ENCODE results near the gene DDIT4. TPM values are rescaled to one million over a fixed set of nuclear protein-coding genes. Genes with fewer than 3 reads are reported as not detected.

The DDIT4 gene
- total and polyA plus RNA-seq, 2 experiments from 2014 or later = 144 to 188 TPM

DNA sequence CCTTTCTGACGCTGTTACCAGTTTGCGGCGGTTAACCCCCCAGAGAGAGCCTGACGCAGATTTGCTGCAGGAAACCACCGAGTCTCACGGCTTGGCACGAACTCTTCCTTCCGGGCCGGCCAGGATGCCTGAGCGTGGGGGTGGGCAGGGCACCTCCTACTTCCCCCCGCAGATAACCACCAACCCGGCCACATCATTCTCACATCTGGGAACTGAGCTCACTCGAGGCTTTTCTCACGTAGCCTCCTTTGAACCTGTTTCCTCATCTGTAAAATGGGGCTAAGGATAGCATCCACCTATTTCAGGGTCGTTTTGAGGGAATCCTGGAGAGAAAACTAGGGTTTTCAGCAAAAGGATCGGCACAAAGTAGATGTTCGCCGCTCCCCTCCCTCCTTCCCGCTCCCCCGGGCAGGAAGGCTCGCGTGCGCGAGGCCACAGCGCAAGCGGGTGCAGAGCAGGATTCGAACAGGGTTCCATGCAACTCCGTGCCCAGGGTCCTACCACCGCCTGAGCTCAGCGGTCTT, 23.6 kb downstream of the DDIT4 start:
- Histone ChIP-seq H3K27ac (peak overlapping the region; percentile 97), H3K27me3 (replicated peaks; ENCODE audit: insufficient read depth) (no peaks in the 10 kb centered on the region), H3K79me2 (ENCODE audit: insufficient read depth) (no peaks in the 10 kb centered on the region), H3K36me3 (ENCODE audit: low read depth) (no peaks in the 10 kb centered on the region), H3K4me2 (ENCODE audit: unreplicated experiment) (peak overlapping the region; percentile 84), H3K4me3 (peak overlapping the region; percentile 73), H3F3A (ENCODE audit: insufficient read depth) (peaks cover 28% of the 10 kb centered on the region; the same call in 1 of the 2 replicates), H3K4me1 (ENCODE audit: insufficient read depth) (peaks cover 14% of the 10 kb centered on the region), H3K9me2 (ENCODE audit: insufficient read depth) (no peaks in the 10 kb centered on the region), H3K9ac (peak overlapping the region; percentile 94), H4K20me1 (ENCODE audit: insufficient read depth) (no peaks in the 10 kb centered on the region), H3K9me3 (ENCODE audit: low read depth) (no peaks in the 10 kb centered on the region), H2AFZ (peak overlapping the region; percentile 32)
- peak; percentile 98 for DNase-seq
- in situ Hi-C loops (cut with MboI) = no loop called here
- WGBS, 2 experiments (ENCODE audit: low coverage in 1 of 2, low lambda C conversion rate in 2 of 2, missing lambda C conversion rate in 2 of 2) = 1 to 2% methylated on average over 28 to 30 of the region's 30 CpGs
- TF ChIP-seq EZH2phosphoT487 (IDR thresholded peaks at IDR 0.05; ENCODE audit: insufficient read depth, low read depth) (no peak), EZH2 (IDR thresholded peaks at IDR 0.05; ENCODE audit: insufficient read depth, poor library complexity, severe bottlenecking) (no peak)

DNA sequence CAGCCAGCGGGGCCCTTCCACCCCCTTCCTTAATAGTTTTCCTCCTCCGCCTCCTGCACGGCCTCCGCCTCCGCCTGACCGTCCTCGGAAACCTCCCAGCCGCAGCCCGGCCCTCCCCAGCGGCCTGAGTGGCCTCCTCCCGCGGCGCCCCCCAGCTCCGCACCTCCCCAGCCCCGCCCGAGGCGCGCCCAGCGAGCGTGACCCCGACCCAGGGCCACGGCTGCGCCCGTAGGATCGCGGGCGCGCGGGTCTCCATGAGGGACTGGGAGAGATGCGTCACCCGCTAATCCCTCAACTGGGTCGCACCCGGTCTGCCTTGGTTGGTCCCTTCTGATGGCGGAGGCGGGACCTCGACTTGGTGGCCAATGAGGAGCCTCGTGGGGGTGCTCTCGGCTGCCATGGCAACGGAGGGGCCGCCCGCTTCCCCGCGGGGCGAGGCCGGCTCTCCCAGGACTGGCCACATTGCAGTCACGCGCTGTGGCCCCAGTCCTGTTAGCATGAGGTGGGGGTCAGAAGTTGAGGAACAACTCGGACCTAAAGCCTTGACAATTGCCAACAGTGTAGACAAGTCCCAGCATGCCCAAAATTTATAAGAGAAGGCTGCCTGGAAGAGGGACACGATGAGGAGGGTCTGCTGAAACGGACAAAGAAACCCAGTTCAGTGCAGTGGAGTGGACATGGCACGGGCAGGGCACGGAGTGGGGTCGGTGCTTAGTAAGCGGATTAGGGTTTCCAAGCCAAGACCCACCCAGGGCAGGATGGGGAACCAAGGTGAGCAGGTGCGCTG, 24.3 kb downstream of the DDIT4 start:
- Histone ChIP-seq H3F3A (ENCODE audit: insufficient read depth) (peaks cover 28% of the 10 kb centered on the region; the same call in 1 of the 2 replicates), H3K4me1 (ENCODE audit: insufficient read depth) (peaks cover 14% of the 10 kb centered on the region), H2AFZ (peak overlapping the region; percentile 53), H3K9me3 (ENCODE audit: low read depth) (no peaks in the 10 kb centered on the region), H3K27me3 (replicated peaks; ENCODE audit: insufficient read depth) (no peaks in the 10 kb centered on the region), H3K9ac (peak overlapping the region; percentile 94), H3K79me2 (ENCODE audit: insufficient read depth) (no peaks in the 10 kb centered on the region), H3K27ac (peak overlapping the region; percentile 97), H3K4me2 (ENCODE audit: unreplicated experiment) (peak overlapping the region; percentile 84), H3K36me3 (ENCODE audit: low read depth) (no peaks in the 10 kb centered on the region), H3K4me3 (peak overlapping the region; percentile 73), H4K20me1 (ENCODE audit: insufficient read depth) (no peaks in the 10 kb centered on the region), H3K9me2 (ENCODE audit: insufficient read depth) (no peaks in the 10 kb centered on the region)
- TF ChIP-seq EZH2phosphoT487 (IDR thresholded peaks at IDR 0.05; ENCODE audit: insufficient read depth, low read depth) (no peak), EZH2 (IDR thresholded peaks at IDR 0.05; ENCODE audit: insufficient read depth, poor library complexity, severe bottlenecking) (no peak)
- WGBS, 2 experiments (ENCODE audit: low coverage in 1 of 2, low lambda C conversion rate in 2 of 2, missing lambda C conversion rate in 2 of 2) = 9 to 12% methylated on average over 40 to 55 of the region's 55 CpGs
- in situ Hi-C loops (cut with MboI) = no loop called here
- peak; percentile 100 for DNase-seq

DNA sequence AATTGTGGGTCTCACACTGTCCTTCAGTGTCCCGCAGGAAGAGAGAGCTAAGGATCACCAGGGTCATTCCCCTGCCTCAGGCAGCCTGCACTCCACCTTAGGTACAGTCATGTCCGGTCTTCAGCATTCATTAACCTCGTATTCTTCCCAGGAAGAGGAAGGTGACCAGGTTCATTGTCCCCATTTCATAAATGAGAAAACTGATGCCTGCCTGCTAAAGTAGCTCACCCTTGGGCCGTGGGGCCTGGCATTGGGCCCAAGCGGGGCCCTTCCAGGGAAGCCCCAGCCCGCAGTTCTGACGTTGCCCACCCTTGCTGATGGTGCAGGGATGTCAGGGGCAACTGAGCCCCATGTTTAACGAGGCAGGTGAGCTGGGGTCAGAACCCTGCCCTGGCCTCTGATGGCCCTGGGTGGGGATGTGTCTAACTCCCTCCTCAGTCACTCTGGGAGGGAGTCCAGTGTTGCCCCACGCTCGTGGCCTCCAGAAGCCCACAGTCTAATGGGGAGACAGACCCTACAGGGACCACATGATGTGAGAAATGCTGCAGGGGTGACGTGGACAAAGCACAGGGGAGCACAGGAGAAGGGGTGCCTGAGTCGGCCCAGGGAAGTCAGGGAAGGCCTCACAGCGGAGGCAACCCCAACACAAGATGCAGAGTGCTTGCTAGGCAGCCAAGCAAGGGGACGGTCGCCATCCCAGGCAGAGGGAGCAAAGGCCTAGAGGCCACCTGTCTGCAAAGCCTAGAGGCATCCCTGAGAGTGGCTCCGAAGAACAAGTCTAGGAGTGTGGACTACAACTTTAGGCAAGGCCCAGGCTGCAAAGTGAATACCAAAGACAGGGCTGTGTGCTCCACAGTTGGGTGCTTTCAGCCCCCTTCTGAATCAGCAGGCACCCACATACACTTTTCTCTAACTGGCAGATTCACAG, 25.1 kb downstream of the DDIT4 start:
- no peak for DNase-seq

More for the DNA sequence above, 25.1 kb downstream of the DDIT4 start:
- Histone ChIP-seq H3K4me1 (ENCODE audit: insufficient read depth) (peaks cover 14% of the 10 kb centered on the region), H3K27ac (peak overlapping the region; percentile 97), H3K9ac (peak overlapping the region; percentile 94), H3K4me2 (ENCODE audit: unreplicated experiment) (peak overlapping the region; percentile 23), H3K27me3 (replicated peaks; ENCODE audit: insufficient read depth) (no peaks in the 10 kb centered on the region), H4K20me1 (ENCODE audit: insufficient read depth) (no peaks in the 10 kb centered on the region), H3F3A (ENCODE audit: insufficient read depth) (peaks cover 28% of the 10 kb centered on the region; the same call in 1 of the 2 replicates), H3K36me3 (ENCODE audit: low read depth) (no peaks in the 10 kb centered on the region), H3K4me3 (no peak overlapping the region), H3K9me2 (ENCODE audit: insufficient read depth) (no peaks in the 10 kb centered on the region), H3K79me2 (ENCODE audit: insufficient read depth) (no peaks in the 10 kb centered on the region), H2AFZ (peak overlapping the region; percentile 53; the same call in 1 of the 2 replicates), H3K9me3 (ENCODE audit: low read depth) (no peaks in the 10 kb centered on the region)
- in situ Hi-C loops (cut with MboI) = no loop called here
- no peak for TF ChIP-seq EZH2phosphoT487 (IDR thresholded peaks at IDR 0.05; ENCODE audit: insufficient read depth, low read depth)
- TF ChIP-seq EZH2 (IDR thresholded peaks at IDR 0.05; ENCODE audit: insufficient read depth, poor library complexity, severe bottlenecking) = no peak
- 86 to 88% methylated on average over 14 to 16 of the region's 16 CpGs for WGBS, 2 experiments (ENCODE audit: low coverage in 1 of 2, low lambda C conversion rate in 2 of 2, missing lambda C conversion rate in 2 of 2)
